DOHH2 (cell line): ENCODE measurements around the gene CCNH.

Source experiments
- H3F3A ChIP-seq: fragments of 200-600 bp; sonication (generic), shearing (Covaris generic); 2 replicates; pipeline ENCODE4 v1.6.0; 2016; ENCODE audit warnings: antibody characterized with exemption, mild to moderate bottlenecking; ENCODE audit not compliant: control insufficient read depth, insufficient read depth
- H3K27ac ChIP-seq: fragments of 200-600 bp; sonication (generic); 2 replicates; pipeline ENCODE4 v1.5.1; 2014; ENCODE audit warnings: low read depth, mild to moderate bottlenecking, low read length, moderate library complexity
- H3K27me3 ChIP-seq: fragments of 200-600 bp; sonication (generic); 2 replicates; pipeline ENCODE4 v1.6.1; 2014; ENCODE audit warnings: mild to moderate bottlenecking, low read length, mixed read lengths; ENCODE audit not compliant: control insufficient read depth
- H3K36me3 ChIP-seq: fragments of 200-600 bp; sonication (generic); 2 replicates; pipeline ENCODE4 v1.6.1; 2014; ENCODE audit warnings: mild to moderate bottlenecking, low read length, moderate library complexity, mixed read lengths; ENCODE audit not compliant: control insufficient read depth
- H3K4me1 ChIP-seq: fragments of 200-600 bp; sonication (generic); 2 replicates; pipeline ENCODE4 v1.6.1; 2014; ENCODE audit warnings: mild to moderate bottlenecking, low read length, mixed read lengths; ENCODE audit not compliant: control insufficient read depth
- H3K4me2 ChIP-seq: fragments of 200-600 bp; sonication (generic); 2 replicates; pipeline ENCODE4 v1.6.0; 2014; ENCODE audit warnings: mild to moderate bottlenecking, low read length, moderate library complexity
- H3K4me3 ChIP-seq: fragments of 200-600 bp; sonication (generic); 2 replicates; pipeline ENCODE4 v1.5.1; 2014; ENCODE audit warnings: mild to moderate bottlenecking, low read length, mixed read lengths
- H3K79me2 ChIP-seq: fragments of 200-600 bp; sonication (generic); 2 replicates; pipeline ENCODE4 v1.6.1; 2014; ENCODE audit warnings: mild to moderate bottlenecking, low read length, mixed read lengths; ENCODE audit not compliant: control insufficient read depth
- H3K9me2 ChIP-seq: fragments of 200-600 bp; sonication (generic); replicated peaks from 2 replicates; pipeline ENCODE4 v1.6.1; 2014; ENCODE audit warnings: mild to moderate bottlenecking, low read length, mixed read lengths; ENCODE audit not compliant: control insufficient read depth
- H3K9me3 ChIP-seq: fragments of 200-600 bp; sonication (generic); 2 replicates; pipeline ENCODE4 v1.6.1; 2014; ENCODE audit warnings: antibody characterized with exemption, low read length, mixed read lengths; ENCODE audit not compliant: control insufficient read depth, insufficient read depth
- H4K20me1 ChIP-seq: fragments of 200-600 bp; sonication (generic); 2 replicates; pipeline ENCODE4 v1.6.0; 2014; ENCODE audit warnings: low read depth, mild to moderate bottlenecking, antibody characterized with exemption, low read length, moderate library complexity; ENCODE audit not compliant: control insufficient read depth, insufficient read depth
- EZH2phosphoT487 ChIP-seq: fragments of 200-600 bp; sonication (generic); IDR thresholded peaks from 2 replicates; pipeline ENCODE4 v1.6.1; 2017; ENCODE audit warnings: borderline replicate concordance, mild to moderate bottlenecking, antibody characterized with exemption, low read length, moderate library complexity, mixed read lengths
- TF ChIP-seq, protein P1 (sequence below): fragments of 200-600 bp; sonication (generic); IDR thresholded peaks from one replicate; pipeline ENCODE4 v1.5.1; 2014; ENCODE audit warnings: antibody characterized with exemption, mild to moderate bottlenecking, low read depth, low read length; ENCODE audit not compliant: poor library complexity, severe bottlenecking

Gene CCNH

DNA sequence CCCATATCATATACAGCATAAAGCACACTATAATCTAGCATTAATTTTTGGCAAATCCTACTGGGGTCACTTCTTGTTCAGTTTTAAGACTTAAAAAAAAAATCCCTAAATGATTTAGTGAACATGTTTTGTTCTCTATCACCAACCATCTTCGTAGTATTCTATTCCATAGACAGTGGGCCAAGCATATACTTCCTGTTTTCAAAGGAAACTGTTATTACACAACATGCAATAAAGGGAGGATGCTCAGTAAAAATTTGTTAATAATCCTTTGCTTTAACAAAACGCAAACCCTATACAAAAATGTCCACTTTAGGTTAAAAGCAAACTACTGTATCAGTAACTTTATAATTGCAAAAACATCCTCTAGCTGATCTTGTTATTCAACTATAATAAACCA, 13.0 kb downstream of the CCNH start:
- no peaks in the 10 kb centered on the region for H3K27me3 ChIP-seq
- peaks cover 26% of the 10 kb centered on the region for H3K79me2 ChIP-seq
- no peak overlapping the region for H3K27ac ChIP-seq
- peaks cover 92% of the 10 kb centered on the region for H3K36me3 ChIP-seq
- H3K4me1 ChIP-seq = peaks cover 7% of the 10 kb centered on the region
- H3K9me2 ChIP-seq = no peaks in the 10 kb centered on the region
- no peaks in the 10 kb centered on the region for H3K9me3 ChIP-seq
- no peak overlapping the region for H3K4me3 ChIP-seq
- H3F3A ChIP-seq = peaks cover 28% of the 10 kb centered on the region
- TF ChIP-seq, protein P1, sequence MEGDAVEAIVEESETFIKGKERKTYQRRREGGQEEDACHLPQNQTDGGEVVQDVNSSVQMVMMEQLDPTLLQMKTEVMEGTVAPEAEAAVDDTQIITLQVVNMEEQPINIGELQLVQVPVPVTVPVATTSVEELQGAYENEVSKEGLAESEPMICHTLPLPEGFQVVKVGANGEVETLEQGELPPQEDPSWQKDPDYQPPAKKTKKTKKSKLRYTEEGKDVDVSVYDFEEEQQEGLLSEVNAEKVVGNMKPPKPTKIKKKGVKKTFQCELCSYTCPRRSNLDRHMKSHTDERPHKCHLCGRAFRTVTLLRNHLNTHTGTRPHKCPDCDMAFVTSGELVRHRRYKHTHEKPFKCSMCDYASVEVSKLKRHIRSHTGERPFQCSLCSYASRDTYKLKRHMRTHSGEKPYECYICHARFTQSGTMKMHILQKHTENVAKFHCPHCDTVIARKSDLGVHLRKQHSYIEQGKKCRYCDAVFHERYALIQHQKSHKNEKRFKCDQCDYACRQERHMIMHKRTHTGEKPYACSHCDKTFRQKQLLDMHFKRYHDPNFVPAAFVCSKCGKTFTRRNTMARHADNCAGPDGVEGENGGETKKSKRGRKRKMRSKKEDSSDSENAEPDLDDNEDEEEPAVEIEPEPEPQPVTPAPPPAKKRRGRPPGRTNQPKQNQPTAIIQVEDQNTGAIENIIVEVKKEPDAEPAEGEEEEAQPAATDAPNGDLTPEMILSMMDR = no peak
- no peak for TF ChIP-seq EZH2phosphoT487
- H4K20me1 ChIP-seq = peaks cover 8% of the 10 kb centered on the region; the same call in 1 of the 2 replicates
- no peak overlapping the region for H3K4me2 ChIP-seq

DNA sequence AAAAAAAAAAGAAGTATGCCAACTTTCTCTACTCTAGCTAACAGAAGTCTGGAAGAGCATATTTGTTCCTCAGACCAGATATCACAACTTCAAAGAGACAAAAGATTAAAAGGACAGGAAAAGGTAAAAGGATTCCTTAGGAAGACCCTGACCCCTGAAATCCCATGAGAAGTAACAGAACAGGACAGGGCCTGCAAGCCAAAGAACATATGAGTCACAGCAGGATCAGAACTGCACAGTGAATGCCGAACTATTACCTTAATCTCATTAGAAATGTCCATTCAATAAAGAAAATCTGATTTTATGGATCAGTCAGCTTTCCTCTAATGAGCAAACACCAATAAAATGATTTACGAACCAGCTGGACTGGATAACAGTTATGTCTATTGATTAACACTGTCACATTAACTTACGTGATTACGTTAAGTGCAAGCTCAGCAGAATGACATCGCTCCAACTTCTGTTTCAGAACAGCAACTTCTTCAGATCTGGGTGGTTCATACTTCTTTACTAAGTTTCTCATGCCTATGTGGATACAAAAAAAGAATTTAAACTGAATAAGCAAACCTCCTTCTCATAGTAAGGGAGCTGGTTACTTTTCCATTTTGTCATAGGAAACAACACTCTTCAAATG, 13.6 kb downstream of the CCNH start:
- no peaks in the 10 kb centered on the region for H3K9me3 ChIP-seq
- peaks cover 8% of the 10 kb centered on the region; the same call in 1 of the 2 replicates for H4K20me1 ChIP-seq
- H3K4me1 ChIP-seq = peaks cover 7% of the 10 kb centered on the region
- H3K27ac ChIP-seq = no peak overlapping the region
- TF ChIP-seq, protein P1 = no peak
- no peak for TF ChIP-seq EZH2phosphoT487
- no peak overlapping the region for H3K4me2 ChIP-seq
- H3K79me2 ChIP-seq = peaks cover 26% of the 10 kb centered on the region
- no peaks in the 10 kb centered on the region for H3K27me3 ChIP-seq
- H3K9me2 ChIP-seq = no peaks in the 10 kb centered on the region
- H3F3A ChIP-seq = peaks cover 28% of the 10 kb centered on the region
- peaks cover 92% of the 10 kb centered on the region for H3K36me3 ChIP-seq
- no peak overlapping the region for H3K4me3 ChIP-seq

DNA sequence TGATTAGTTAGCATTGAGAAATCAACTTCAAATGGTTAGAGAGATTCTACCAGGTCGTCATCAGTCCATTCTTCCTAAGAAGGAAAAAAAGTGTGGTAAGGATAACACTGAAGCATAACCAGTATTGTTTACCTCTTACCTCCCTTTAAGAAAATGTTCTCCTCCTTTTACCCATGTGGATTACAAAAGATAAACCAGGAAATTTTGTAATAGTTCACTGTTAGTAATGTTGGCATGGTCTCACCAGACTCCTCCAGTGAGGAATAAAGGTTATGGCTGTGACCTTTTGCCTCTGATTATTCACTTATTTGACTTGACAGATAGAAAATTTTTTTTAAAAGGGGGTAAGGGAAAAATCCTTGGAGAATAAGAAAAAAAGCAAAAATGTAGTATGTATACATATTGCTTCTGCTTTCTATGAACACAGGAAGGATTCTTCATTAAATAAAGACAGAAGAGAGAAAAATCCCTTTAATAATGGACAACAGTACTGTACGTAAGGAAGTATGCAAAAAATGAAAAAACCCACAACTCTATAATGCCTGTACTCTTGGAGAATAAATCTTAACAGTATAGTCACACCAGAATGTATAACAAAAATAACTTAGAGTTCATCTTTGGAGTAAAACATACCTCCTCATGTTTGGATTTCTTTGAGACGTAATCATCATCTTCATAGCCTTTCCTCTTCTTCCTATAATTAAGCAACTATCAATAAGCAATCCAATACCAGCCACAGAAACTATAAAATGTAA, 18.1 kb downstream of the CCNH start:
- Histone ChIP-seq H3K4me2 (no peak overlapping the region), H3K4me1 (peaks cover 1% of the 10 kb centered on the region), H3K27me3 (no peaks in the 10 kb centered on the region), H3K4me3 (no peak overlapping the region), H3F3A (no peaks in the 10 kb centered on the region; the same call in 1 of the 2 replicates), H3K27ac (no peak overlapping the region), H4K20me1 (peaks cover 2% of the 10 kb centered on the region; the same call in 1 of the 2 replicates), H3K36me3 (peaks cover 97% of the 10 kb centered on the region), H3K9me2 (no peaks in the 10 kb centered on the region), H3K79me2 (peaks cover 18% of the 10 kb centered on the region), H3K9me3 (no peaks in the 10 kb centered on the region)
- TF ChIP-seq, protein P1 = no peak
- TF ChIP-seq EZH2phosphoT487 = no peak
